Sigmoid colon (tissue), 7 donors: ENCODE data around the gene MVB12B. TPM values are rescaled to one million over a fixed set of nuclear protein-coding genes. Genes with fewer than 3 reads are reported as not detected.

Experiments used
- DNase-seq: peaks from one replicate; pipeline ENCODE4 v3.0.0-alpha.2; 2019
- H3K27ac ChIP-seq, 4 donors: fragments of 200-600 bp; sonication (generic); one replicate each; pipeline ENCODE4 v1.5.1; 2016 to 2019; ENCODE audit warnings: mild to moderate bottlenecking in 1 of 4
- H3K27me3 ChIP-seq, 3 donors: fragments of 200-600 bp; sonication (generic); one replicate each; pipeline ENCODE4 v1.5.1; 2019; ENCODE audit warnings: mild to moderate bottlenecking in 1 of 3
- H3K36me3 ChIP-seq, 4 donors: fragments of 200-600 bp; sonication (generic); one replicate each; pipeline ENCODE4 v1.5.1; 2016 to 2019
- H3K4me1 ChIP-seq, 4 donors: fragments of 200-600 bp; sonication (generic); one replicate each; pipeline ENCODE4 v1.5.1; 2017 to 2019
- H3K4me3 ChIP-seq, 4 donors: fragments of 200-600 bp; sonication (generic); one replicate each; pipeline ENCODE4 v1.5.1; 2017 to 2019; ENCODE audit warnings: mild to moderate bottlenecking in 2 of 4, moderate library complexity in 1 of 4
- H3K9me3 ChIP-seq, 4 donors: fragments of 200-600 bp in 3 of 4; sonication (generic) in 3 of 4; one replicate each; pipeline versions ENCODE4 v1.5.1 to v1.6.1; 2013 to 2019
- CTCF ChIP-seq, 4 experiments: fragments of 450-650 bp in 3 of 4; fragments of 200-600 bp in 1 of 4; IDR thresholded peaks; one replicate each; pipeline ENCODE4 v1.5.1; 2016 to 2019; ENCODE audit warnings: antibody characterized with exemption in 4 of 4, mild to moderate bottlenecking in 3 of 4, moderate library complexity in 2 of 4
- EP300 ChIP-seq, 4 donors: sonication (generic); formaldehyde crosslinking; IDR thresholded peaks; one replicate each; pipeline ENCODE4 v1.6.1; 2017; ENCODE audit warnings: antibody characterized with exemption in 4 of 4
- POLR2A ChIP-seq, 2 donors: fragments of 450-650 bp; IDR thresholded peaks; one replicate each; pipeline ENCODE4 v1.6.1; 2016; ENCODE audit warnings: antibody characterized with exemption in 2 of 2, mild to moderate bottlenecking in 2 of 2, moderate library complexity in 2 of 2
- POLR2AphosphoS5 ChIP-seq, 4 donors: sonication (generic); formaldehyde crosslinking; IDR thresholded peaks; one replicate each; pipeline ENCODE4 v1.6.1; 2017; ENCODE audit warnings: antibody characterized with exemption in 4 of 4
- WGBS, 2 donors: extraction: QIAGEN DNeasy Blood & Tissue Kit; methylation state at CpG; one replicate each; pipeline ENCODE4 v1.1.7; 2013; 5-methylcytosine and 5-hydroxymethylcytosine counted together
- intact Hi-C: fragments of 100-400 bp; cut with DNase I; formaldehyde crosslinking; loops from one replicate; pipeline ENCODE4 v1.15.1; 2023
- polyA plus RNA-seq, 3 donors: library from polyadenylated mRNA; stranded (reverse); fragments of 200-250 nt; gene quantifications; one replicate each; pipeline ENCODE4 v1.2.3, GENCODE V29; 2013
- total RNA-seq, 4 donors: library from RNA; depleted of rRNA; stranded (reverse); fragments of >200 nt; gene quantifications; one replicate each; pipeline ENCODE4 v1.1.0, GENCODE V29; 2016
- donor health status: healthy with polysubstance abuse.
- donor health status: Bipolar disorder and iron deficiency.
- donor health status: healthy.

MVB12B gene
- total and polyA plus RNA-seq, 7 donors = 5.1 to 14.4 (median 12.2) TPM

DNA sequence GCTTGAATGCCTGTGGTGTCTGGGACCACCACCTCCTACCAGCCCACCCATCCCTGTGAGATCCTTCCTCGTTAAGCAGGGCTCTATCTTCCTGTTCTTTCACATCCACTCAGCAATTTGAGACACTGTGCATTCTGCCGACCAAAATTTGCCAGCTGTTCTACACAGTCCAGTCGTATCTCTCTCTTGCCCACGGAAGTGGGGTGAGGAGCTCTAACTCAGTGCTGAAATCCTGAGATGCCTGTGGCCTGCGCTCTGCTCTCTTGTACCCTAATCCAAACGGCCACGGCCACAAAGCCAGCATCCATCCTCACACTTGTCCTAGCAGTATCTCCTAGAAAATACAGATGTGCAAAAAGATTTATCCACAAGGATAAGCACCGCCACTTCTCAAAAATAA is 97.9 kb downstream of the MVB12B start:
- intact Hi-C loops = no loop called here
- no peaks in the 10 kb centered on the region for H3K9me3 ChIP-seq
- TF ChIP-seq CTCF (IDR thresholded peaks at IDR 0.05) (no peak), POLR2AphosphoS5 (IDR thresholded peaks at IDR 0.05) (no peak), EP300 (IDR thresholded peaks at IDR 0.05) (no peak), POLR2A (IDR thresholded peaks at IDR 0.05) (no peak)
- 89 to 92% methylated on average over 8 of the region's 8 CpGs for WGBS, 2 donors
- H3K27ac ChIP-seq = no peak overlapping the region
- H3K4me1 ChIP-seq = no peaks in the 10 kb centered on the region
- H3K27me3 ChIP-seq = no peaks in the 10 kb centered on the region
- H3K36me3 ChIP-seq = peaks cover 0 to 41% (median 9%) of the 10 kb centered on the region in 4 donors
- no peak for DNase-seq
- H3K4me3 ChIP-seq = no peak overlapping the region

DNA sequence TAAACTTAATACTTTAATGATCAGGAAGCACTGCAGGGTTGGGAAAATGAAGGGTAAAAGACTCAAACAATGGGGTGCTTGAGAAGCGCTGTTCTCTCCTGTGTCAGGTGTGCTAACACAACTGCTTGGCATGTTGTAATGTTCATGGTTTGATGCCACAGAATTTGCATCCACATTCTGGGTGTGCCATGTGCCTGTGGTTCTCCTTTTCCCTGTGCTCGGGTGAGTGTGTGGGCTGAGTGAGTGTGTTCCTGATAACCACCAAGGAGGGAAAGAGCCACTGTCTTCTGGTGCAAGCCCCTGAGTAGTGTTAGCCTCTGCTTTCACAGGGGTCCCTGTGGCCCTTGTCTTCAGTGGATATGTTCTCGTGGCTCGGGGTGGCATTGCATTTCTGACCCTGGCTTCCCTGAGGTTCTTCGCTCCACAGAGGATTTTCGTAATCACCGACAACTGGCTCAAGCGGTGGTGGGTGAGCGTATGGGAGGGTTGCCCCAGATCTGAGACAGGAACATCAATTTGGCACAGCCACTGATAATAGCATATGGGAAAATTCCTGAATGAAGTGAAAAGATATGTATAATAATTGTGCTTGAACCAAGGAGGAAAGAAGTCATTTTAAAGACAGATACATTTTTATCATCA is 102.0 kb downstream of the MVB12B start:
- no peaks in the 10 kb centered on the region for H3K27me3 ChIP-seq
- intact Hi-C loops = no loop called here
- no peak overlapping the region for H3K4me3 ChIP-seq
- H3K4me1 ChIP-seq = peaks cover 0 to 6% (median 0%) of the 10 kb centered on the region in 4 donors
- no peak for DNase-seq
- TF ChIP-seq CTCF (IDR thresholded peaks at IDR 0.05) = no peak
- TF ChIP-seq POLR2A (IDR thresholded peaks at IDR 0.05) = no peak
- TF ChIP-seq POLR2AphosphoS5 (IDR thresholded peaks at IDR 0.05) = no peak
- no peak for TF ChIP-seq EP300 (IDR thresholded peaks at IDR 0.05)
- H3K36me3 ChIP-seq = peaks cover 0 to 20% (median 5%) of the 10 kb centered on the region in 4 donors
- no peaks in the 10 kb centered on the region for H3K9me3 ChIP-seq
- H3K27ac ChIP-seq = no peak overlapping the region
- 90 to 94% methylated on average over 9 of the region's 9 CpGs for WGBS, 2 donors

DNA sequence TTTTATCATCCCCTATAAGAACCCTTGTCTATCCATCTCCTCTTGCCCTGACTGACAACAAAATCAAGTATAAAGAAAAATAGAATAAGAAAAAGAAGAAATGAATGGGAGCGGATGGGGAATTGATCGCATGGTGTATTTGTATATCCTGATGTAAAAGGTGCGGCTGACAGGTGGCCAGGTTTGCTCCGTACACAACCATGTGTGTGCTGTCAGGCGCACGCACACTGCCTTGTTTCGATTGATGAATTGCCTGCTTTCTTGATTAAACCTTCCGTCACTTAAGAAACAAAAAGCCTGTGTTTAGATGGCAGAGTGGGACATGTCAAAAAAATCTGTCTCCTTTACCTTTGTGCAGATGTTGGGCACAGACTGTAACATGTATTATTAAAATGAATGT is 102.6 kb downstream of the MVB12B start:
- TF ChIP-seq POLR2A (IDR thresholded peaks at IDR 0.05) = no peak
- no peak for TF ChIP-seq EP300 (IDR thresholded peaks at IDR 0.05)
- Histone ChIP-seq H3K4me3 (no peak overlapping the region), H3K36me3 (peaks cover 0 to 15% (median 3%) of the 10 kb centered on the region in 4 donors), H3K9me3 (no peaks in the 10 kb centered on the region), H3K4me1 (peaks cover 0 to 6% (median 0%) of the 10 kb centered on the region in 4 donors), H3K27me3 (no peaks in the 10 kb centered on the region), H3K27ac (no peak overlapping the region)
- DNase-seq = no peak
- intact Hi-C loops = no loop called here
- WGBS, 2 donors = 96 to 98% methylated on average over 8 of the region's 8 CpGs

GRCh38 chr9:126430124-126430523 is 103.5 kb downstream of the MVB12B start:
- WGBS, 2 donors = 92 to 96% methylated on average over 6 of the region's 6 CpGs
- no peak for DNase-seq

More at GRCh38 chr9:126430124-126430523, 103.5 kb downstream of the MVB12B start:
- Histone ChIP-seq H3K27ac (no peak overlapping the region), H3K36me3 (peaks cover 0 to 8% (median 0%) of the 10 kb centered on the region in 4 donors), H3K4me3 (no peak overlapping the region), H3K27me3 (no peaks in the 10 kb centered on the region), H3K4me1 (peaks cover 0 to 6% (median 0%) of the 10 kb centered on the region in 4 donors), H3K9me3 (no peaks in the 10 kb centered on the region)
- TF ChIP-seq POLR2A (IDR thresholded peaks at IDR 0.05) = no peak
- TF ChIP-seq EP300 (IDR thresholded peaks at IDR 0.05) = no peak
- no peak for TF ChIP-seq CTCF (IDR thresholded peaks at IDR 0.05)
- no peak for TF ChIP-seq POLR2AphosphoS5 (IDR thresholded peaks at IDR 0.05)
- intact Hi-C loops = no loop called here
